Karpas-422 (cell line): ENCODE data around the gene CORO2B. TPM values are rescaled to one million over a fixed set of nuclear protein-coding genes. Genes with fewer than 3 reads are reported as not detected.

ENCODE experiments used
- DNase-seq: peaks from one replicate; pipeline ENCODE4 v3.0.0-alpha.2; 2015
- H2AFZ ChIP-seq: fragments of 200-600 bp; sonication (generic); 2 replicates; pipeline ENCODE4 v1.6.1; 2014; ENCODE audit warnings: antibody characterized with exemption, low read length, mixed read lengths
- H3K27ac ChIP-seq: fragments of 200-600 bp; sonication (generic); 2 replicates; pipeline ENCODE4 v1.5.1; 2014; ENCODE audit warnings: mild to moderate bottlenecking, low read length, moderate library complexity
- H3K27me3 ChIP-seq: fragments of 200-600 bp; sonication (generic); 2 replicates; pipeline ENCODE4 v1.6.1; 2014; ENCODE audit warnings: low read length, mixed read lengths
- H3K36me3 ChIP-seq: fragments of 200-600 bp; sonication (generic); 2 replicates; pipeline ENCODE4 v1.6.1; 2014; ENCODE audit warnings: low read length, mixed read lengths; ENCODE audit not compliant: insufficient read depth
- H3K4me1 ChIP-seq: fragments of 200-600 bp; sonication (generic); 2 replicates; pipeline ENCODE4 v1.6.1; 2014; ENCODE audit warnings: mild to moderate bottlenecking, low read length, mixed read lengths
- H3K4me2 ChIP-seq: fragments of 200-600 bp; sonication (generic); 2 replicates; pipeline ENCODE4 v1.6.1; 2014; ENCODE audit warnings: low read length, low read depth, mild to moderate bottlenecking; ENCODE audit not compliant: poor library complexity, severe bottlenecking
- H3K4me3 ChIP-seq: fragments of 200-600 bp; sonication (generic); 2 replicates; pipeline ENCODE4 v1.5.1; 2014; ENCODE audit warnings: mild to moderate bottlenecking, antibody characterized with exemption, low read length, mixed read lengths
- H3K79me2 ChIP-seq: fragments of 200-600 bp; sonication (generic); 2 replicates; pipeline ENCODE4 v1.6.1; 2014; ENCODE audit warnings: mild to moderate bottlenecking, low read length, mixed read lengths
- H3K9ac ChIP-seq: fragments of 200-600 bp; sonication (generic); 2 replicates; pipeline ENCODE4 v1.6.0; 2014; ENCODE audit warnings: low read length
- H3K9me2 ChIP-seq: fragments of 200-600 bp; sonication (generic), shearing (Covaris generic); replicated peaks from 2 replicates; pipeline ENCODE4 v1.6.0; 2014; ENCODE audit warnings: mild to moderate bottlenecking, low read length, moderate library complexity; ENCODE audit not compliant: insufficient read depth
- H3K9me3 ChIP-seq: fragments of 300-700, 200-600 bp; sonication (generic); 2 replicates; pipeline ENCODE4 v1.6.1; 2014; ENCODE audit warnings: low read length, mixed read lengths
- H4K20me1 ChIP-seq: fragments of 200-600 bp; sonication (generic); 2 replicates; pipeline ENCODE4 v1.6.1; 2014; ENCODE audit warnings: mild to moderate bottlenecking, antibody characterized with exemption, low read length, low read depth; ENCODE audit not compliant: insufficient read depth
- total RNA-seq: library from RNA; depleted of rRNA; stranded (reverse); fragments of >200 nt; shearing (Covaris generic); gene quantifications from 2 replicates; pipeline ENCODE4 v1.2.3, GENCODE V29; 2014; ENCODE audit warnings: low replicate concordance

The CORO2B gene
- total RNA-seq, 1 experiment from 2014 or later = 0.26 TPM

DNA sequence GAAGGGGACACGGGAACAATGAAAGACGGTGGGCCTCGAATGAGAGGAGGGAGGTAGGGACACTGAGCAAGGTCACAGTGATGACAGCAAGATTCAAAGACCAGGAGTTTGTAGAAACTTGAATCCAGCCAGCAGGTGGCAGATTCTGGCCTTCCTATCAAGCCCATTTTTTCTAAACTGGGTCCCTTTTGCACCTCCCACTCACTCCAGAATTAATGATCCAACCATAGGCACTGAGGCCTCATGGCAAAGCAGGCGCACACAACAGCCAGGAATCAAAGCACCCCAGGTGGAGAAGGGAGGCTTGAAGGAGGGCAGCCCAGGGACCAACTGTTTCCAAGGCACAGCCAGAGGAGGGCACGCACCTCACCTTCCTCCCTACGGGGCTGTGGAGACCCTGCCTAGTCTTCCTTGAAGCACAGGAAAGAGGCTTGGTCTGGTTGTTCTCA is 151.7 kb downstream of the CORO2B start:
- no peaks in the 10 kb centered on the region; the same call in 1 of the 2 replicates for H4K20me1 ChIP-seq
- no peaks in the 10 kb centered on the region for H3K36me3 ChIP-seq
- H3K9me2 ChIP-seq = no peaks in the 10 kb centered on the region
- no peaks in the 10 kb centered on the region for H3K27me3 ChIP-seq
- no peak overlapping the region for H3K4me3 ChIP-seq
- H3K4me2 ChIP-seq = no peak overlapping the region
- peak; percentile 79 for DNase-seq
- H3K9me3 ChIP-seq = no peaks in the 10 kb centered on the region
- H3K79me2 ChIP-seq = no peaks in the 10 kb centered on the region
- no peak overlapping the region for H3K9ac ChIP-seq
- H3K4me1 ChIP-seq = peaks cover 5% of the 10 kb centered on the region
- no peak overlapping the region for H2AFZ ChIP-seq
- no peak overlapping the region for H3K27ac ChIP-seq

DNA sequence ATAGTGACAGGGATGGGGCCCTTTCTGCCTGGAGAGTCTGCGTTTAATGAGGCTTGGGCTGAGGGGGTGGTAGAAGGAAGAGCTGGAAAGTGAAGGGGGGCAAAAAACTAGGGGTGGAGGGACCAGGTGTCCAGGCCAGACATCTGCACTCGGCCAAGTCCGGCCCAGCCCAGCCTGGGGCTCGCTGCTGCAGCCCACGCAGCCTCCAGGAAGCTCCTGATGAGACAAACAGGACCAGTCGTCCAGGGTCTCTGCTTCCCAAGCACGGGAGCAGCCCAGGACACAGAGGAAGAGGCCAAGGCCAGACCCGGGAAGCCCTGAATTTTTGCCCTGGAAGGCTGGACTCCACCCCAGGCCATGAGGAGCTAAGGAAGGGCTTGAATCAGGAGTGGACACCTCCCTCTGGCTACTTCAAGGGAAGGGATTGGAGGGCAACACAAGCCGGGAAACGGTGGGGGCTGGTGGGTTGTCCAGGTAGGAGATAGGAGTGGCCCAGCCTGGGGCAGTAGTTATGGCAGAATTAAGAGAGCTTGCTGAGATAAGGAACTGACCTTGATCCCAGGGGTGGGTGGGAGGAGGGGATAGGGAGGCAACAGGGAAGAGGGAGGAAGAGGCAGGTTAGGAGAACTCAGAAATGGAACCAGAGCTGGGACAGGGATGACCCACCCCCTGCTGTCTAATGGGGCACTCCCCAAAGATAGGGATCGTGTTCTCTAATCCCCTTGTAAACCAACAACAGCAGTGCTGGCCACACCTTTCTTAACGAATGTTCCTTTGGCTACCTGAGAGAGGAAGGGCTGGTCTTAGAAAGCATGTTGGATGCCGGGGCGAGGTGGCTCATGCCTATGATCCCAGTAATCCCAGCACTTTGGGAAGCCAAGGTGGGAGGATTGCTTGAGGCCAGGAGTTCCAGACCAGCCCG is 152.4 kb downstream of the CORO2B start:
- Histone ChIP-seq H3K4me3 (no peak overlapping the region), H3K27me3 (no peaks in the 10 kb centered on the region), H3K4me1 (peaks cover 5% of the 10 kb centered on the region), H3K79me2 (no peaks in the 10 kb centered on the region), H3K9me2 (no peaks in the 10 kb centered on the region), H3K9me3 (no peaks in the 10 kb centered on the region), H3K9ac (no peak overlapping the region), H3K36me3 (no peaks in the 10 kb centered on the region), H4K20me1 (no peaks in the 10 kb centered on the region; the same call in 1 of the 2 replicates), H3K4me2 (no peak overlapping the region), H2AFZ (no peak overlapping the region), H3K27ac (no peak overlapping the region)
- DNase-seq = no peak

DNA sequence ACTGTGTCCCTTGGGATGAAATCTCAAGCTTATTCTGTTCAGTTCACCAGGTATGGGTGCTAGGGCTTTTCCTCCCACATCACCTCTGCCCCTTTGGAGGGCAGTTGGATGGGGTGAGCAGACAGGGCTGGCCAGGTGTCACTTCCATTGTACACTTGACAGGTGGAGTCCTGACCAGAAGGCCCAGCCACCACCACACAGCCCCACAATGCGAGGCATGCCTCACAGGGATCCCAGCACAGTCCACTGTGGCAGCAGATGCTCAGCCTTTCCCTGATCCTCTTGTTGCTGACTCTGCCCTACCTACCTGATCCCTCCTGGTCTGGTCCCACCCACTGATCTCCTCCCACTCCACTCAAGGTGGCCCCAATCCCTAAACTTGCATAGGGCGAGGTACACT is 153.7 kb downstream of the CORO2B start:
- Histone ChIP-seq H3K27me3 (no peaks in the 10 kb centered on the region), H3K79me2 (no peaks in the 10 kb centered on the region), H2AFZ (no peak overlapping the region), H3K4me1 (peaks cover 5% of the 10 kb centered on the region), H3K27ac (no peak overlapping the region), H3K36me3 (no peaks in the 10 kb centered on the region), H3K4me2 (no peak overlapping the region), H3K4me3 (no peak overlapping the region), H3K9me3 (no peaks in the 10 kb centered on the region), H3K9ac (no peak overlapping the region), H3K9me2 (no peaks in the 10 kb centered on the region), H4K20me1 (no peaks in the 10 kb centered on the region; the same call in 1 of the 2 replicates)
- no peak for DNase-seq

DNA sequence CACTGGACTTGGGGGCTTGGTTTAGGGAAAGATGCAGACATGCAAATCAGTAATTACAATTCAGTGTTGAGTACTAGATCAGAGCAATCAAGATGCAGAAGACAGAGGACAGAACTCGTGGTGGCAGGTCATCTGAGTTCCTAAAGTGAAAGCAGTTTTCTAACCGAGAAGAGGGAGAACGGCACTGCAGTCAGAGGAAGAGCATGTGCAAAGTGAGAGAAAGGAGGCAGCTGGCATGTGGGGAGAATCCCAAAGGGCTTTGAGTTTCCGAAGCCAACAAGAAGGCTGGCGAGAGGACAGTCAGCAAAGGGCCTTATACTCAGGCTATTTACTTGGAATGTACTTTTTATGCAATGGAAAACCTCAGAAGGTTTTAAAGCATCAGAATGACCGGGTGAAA is 154.9 kb downstream of the CORO2B start:
- H3K4me2 ChIP-seq = peak overlapping the region; percentile 26
- H3K9me2 ChIP-seq = no peaks in the 10 kb centered on the region
- H3K27me3 ChIP-seq = no peaks in the 10 kb centered on the region
- H4K20me1 ChIP-seq = no peaks in the 10 kb centered on the region
- H3K9me3 ChIP-seq = no peaks in the 10 kb centered on the region
- no peak overlapping the region for H3K27ac ChIP-seq
- H3K4me1 ChIP-seq = peaks cover 5% of the 10 kb centered on the region
- peak; percentile 36 for DNase-seq
- no peaks in the 10 kb centered on the region for H3K36me3 ChIP-seq
- H3K9ac ChIP-seq = no peak overlapping the region
- H2AFZ ChIP-seq = no peak overlapping the region
- no peaks in the 10 kb centered on the region for H3K79me2 ChIP-seq
- no peak overlapping the region for H3K4me3 ChIP-seq

DNA sequence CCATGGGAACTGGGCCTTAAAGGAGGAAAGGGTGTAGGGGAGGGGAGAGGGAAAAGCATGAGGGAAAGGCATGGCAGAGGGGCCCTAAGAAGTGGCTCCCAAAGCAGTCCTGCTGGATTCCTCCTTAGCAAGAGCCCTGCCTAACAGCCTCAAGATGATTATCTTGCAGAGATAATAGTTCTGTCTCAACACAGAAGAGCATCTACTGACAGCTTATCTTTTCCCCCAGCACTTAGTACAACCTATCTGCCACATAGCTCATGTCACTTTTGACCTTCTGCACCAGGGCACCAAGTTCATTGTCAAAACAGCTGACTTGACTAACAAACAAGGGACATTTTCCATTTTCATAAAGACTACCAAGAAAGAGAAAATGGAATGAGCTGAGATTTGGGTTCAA is 155.6 kb downstream of the CORO2B start:
- no peaks in the 10 kb centered on the region for H3K79me2 ChIP-seq
- H3K36me3 ChIP-seq = no peaks in the 10 kb centered on the region
- H3K9me3 ChIP-seq = no peaks in the 10 kb centered on the region
- H3K4me2 ChIP-seq = no peak overlapping the region
- peak; percentile 22 for DNase-seq
- no peaks in the 10 kb centered on the region for H4K20me1 ChIP-seq
- no peak overlapping the region for H3K4me3 ChIP-seq
- no peak overlapping the region for H3K9ac ChIP-seq
- H2AFZ ChIP-seq = no peak overlapping the region
- H3K9me2 ChIP-seq = no peaks in the 10 kb centered on the region
- H3K27ac ChIP-seq = no peak overlapping the region
- no peaks in the 10 kb centered on the region for H3K27me3 ChIP-seq
- peaks cover 5% of the 10 kb centered on the region for H3K4me1 ChIP-seq

DNA sequence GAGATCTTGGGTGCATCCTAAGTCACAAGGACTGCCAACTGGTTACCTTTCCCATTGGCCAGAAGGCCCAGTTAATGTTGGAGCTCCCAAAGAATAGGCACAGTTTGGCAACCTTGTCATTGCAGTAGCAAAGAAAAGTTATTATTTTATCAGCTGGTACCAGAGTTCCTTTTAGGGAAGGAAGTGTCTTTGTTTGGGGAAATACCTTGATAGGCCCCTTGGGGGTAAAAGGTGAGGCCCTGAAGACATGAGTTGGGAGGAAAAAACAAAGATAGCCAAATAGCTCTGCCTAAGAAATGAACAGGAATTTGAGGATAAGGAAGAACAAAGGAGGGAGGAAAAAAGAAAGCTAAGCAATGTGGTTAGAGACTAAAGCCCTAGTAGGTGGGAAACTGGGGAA is 156.1 kb downstream of the CORO2B start:
- no peaks in the 10 kb centered on the region for H3K27me3 ChIP-seq
- H3K4me2 ChIP-seq = no peak overlapping the region
- no peaks in the 10 kb centered on the region for H3K36me3 ChIP-seq
- no peaks in the 10 kb centered on the region for H3K79me2 ChIP-seq
- H3K9me2 ChIP-seq = no peaks in the 10 kb centered on the region
- no peak overlapping the region for H3K27ac ChIP-seq
- H3K4me1 ChIP-seq = peaks cover 5% of the 10 kb centered on the region
- no peaks in the 10 kb centered on the region for H4K20me1 ChIP-seq
- no peak overlapping the region for H2AFZ ChIP-seq
- peak; percentile 35 for DNase-seq
- H3K9me3 ChIP-seq = no peaks in the 10 kb centered on the region
- no peak overlapping the region for H3K4me3 ChIP-seq
- no peak overlapping the region for H3K9ac ChIP-seq

DNA sequence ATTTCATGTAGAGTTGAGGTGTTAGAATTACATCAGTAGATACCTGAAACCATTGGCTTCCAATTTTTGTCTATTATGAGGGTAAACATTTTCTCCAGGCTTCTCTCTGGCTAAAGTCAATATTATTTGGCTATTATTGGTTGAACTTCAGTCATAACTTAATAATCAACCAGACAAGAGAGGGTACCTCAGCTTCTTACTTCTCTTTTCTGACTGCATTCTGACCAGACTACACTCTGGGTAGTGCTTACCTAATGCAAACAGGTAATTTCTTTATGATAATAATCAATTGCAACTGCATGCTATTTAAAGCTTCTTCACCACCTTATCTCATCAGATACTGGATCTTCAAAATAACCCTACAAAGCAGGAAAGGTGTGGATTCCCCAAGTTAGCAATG is 156.8 kb downstream of the CORO2B start:
- Histone ChIP-seq H3K36me3 (no peaks in the 10 kb centered on the region), H2AFZ (no peak overlapping the region), H3K9ac (no peak overlapping the region), H3K4me1 (peaks cover 5% of the 10 kb centered on the region), H3K9me3 (no peaks in the 10 kb centered on the region), H3K27me3 (no peaks in the 10 kb centered on the region), H3K4me3 (no peak overlapping the region), H3K9me2 (no peaks in the 10 kb centered on the region), H3K79me2 (no peaks in the 10 kb centered on the region), H4K20me1 (no peaks in the 10 kb centered on the region), H3K4me2 (no peak overlapping the region), H3K27ac (no peak overlapping the region)
- peak; percentile 31 for DNase-seq

DNA sequence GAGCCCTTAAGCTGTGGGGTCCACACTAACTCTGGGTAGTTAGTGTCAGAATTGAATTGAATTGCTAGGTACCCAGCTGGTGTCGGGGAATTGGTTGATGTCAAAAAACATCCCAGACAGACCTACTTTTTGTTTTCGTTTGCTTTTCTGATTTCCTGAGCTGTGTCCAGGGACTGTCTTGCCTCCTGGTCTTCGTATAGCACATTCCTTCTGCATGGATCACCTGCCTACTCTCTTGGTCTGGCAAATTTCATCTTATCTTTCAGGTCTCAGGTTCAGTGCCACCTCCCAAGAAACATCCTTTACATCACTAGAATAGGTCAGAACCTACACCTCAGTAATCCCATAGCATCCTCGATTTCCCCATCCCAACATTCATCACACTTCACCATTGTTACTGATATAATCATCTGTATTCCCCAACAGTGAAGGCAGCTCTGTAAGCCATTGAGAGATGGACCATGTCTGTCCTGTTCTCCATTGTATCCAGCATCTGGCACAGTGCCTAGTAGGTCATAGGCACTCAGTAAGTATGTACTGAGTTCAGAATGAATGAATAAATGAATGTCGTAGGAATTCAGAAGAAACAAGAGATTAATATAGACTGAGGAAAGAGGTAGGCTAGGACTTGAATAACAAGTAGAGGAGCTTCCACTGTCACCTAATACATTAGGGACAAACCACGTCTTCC is 160.7 kb downstream of the CORO2B start:
- Histone ChIP-seq H3K4me2 (no peak overlapping the region), H3K4me3 (no peak overlapping the region), H3K9me3 (no peaks in the 10 kb centered on the region), H3K27me3 (no peaks in the 10 kb centered on the region), H3K9me2 (no peaks in the 10 kb centered on the region), H3K9ac (no peak overlapping the region), H3K27ac (no peak overlapping the region), H4K20me1 (no peaks in the 10 kb centered on the region), H3K36me3 (no peaks in the 10 kb centered on the region), H2AFZ (no peak overlapping the region), H3K79me2 (no peaks in the 10 kb centered on the region), H3K4me1 (no peaks in the 10 kb centered on the region)
- no peak for DNase-seq
